ENCODE results near the gene CEBPG.

Gene CEBPG

GRCh38 chr19:33395561-33396550, 22.3 kb downstream of the CEBPG start:
- DNase-seq, result no peak

GRCh38 chr19:33396701-33397535, 23.4 kb downstream of the CEBPG start:
- DNase-seq, result no peak

DNA sequence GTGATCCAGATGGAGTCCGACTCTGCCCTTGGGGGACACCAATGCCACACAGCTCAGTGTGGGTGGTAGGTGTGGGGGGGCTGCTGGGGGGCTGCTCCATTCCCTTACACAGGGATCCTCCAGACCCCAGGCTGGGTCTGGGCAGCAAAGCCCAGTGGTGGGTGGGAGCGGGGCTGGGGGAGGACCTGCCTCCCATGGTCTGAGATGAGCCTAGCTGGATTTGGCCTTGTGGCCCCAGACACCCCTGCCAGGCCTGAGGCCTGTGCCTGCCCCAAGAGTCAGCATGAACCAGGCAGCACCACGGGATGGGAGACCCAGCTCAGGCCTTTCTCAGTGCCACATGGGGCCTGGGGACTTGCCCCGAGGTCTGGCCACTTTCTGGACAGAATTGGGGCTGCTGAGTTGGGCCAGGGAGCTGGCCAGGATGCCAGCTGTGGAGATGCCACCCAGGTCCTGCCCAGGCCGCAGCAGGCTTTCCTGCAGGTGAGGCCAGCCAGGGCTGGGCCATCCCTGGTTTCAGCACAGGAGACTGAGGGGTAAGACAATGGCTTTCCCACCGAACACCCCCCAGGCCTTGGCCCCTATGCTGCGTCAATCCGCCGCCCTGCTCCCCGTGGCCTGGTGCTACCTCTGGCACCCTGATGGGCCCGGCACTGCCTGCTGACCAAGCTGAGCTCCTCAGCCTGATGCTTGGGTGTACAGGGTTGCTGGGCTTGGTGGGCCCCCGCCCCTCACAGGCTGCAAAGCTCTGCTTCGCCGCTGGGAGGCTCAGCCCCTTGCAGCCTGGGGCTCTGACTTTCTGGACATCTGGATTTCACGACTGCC, 24.2 kb downstream of the CEBPG start:
- no peak for DNase-seq

DNA sequence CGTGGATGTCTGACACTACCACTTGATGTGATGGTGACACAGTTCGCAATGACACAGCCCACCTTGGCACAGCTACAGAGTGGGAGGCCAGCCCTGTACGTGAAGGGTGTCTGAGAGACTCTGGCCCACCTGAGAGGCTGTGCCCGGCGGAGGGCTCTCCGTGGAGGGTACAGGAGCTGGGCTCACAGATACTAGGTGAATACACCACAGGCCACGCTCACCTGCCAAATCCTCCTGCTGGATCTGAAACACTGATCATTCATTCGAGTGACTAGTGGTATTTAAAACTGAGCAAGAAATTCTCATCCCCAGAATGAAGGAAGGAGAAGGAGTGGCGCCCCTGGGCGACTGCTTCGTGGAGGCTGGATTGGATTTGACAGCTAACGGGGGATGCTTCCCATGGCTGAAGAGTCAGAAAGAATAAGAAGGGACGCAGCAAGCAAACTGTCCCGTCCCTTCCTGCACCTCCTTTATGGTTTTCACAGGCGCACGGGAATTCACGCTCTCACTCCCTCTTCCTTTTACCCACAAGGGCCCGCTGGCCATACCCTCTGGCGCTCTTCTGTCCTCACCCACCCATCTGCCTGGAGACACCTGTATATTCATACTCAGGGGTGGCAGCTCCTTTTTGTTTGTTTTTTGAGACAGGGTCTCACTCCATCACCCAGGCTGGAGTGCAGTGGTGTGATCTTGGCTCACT, 25.0 kb downstream of the CEBPG start:
- DNase-seq, result no peak

- DNase-seq, result no peak
Observed at GRCh38 chr19:33399081-33399744, 25.7 kb downstream of the CEBPG start.

DNA sequence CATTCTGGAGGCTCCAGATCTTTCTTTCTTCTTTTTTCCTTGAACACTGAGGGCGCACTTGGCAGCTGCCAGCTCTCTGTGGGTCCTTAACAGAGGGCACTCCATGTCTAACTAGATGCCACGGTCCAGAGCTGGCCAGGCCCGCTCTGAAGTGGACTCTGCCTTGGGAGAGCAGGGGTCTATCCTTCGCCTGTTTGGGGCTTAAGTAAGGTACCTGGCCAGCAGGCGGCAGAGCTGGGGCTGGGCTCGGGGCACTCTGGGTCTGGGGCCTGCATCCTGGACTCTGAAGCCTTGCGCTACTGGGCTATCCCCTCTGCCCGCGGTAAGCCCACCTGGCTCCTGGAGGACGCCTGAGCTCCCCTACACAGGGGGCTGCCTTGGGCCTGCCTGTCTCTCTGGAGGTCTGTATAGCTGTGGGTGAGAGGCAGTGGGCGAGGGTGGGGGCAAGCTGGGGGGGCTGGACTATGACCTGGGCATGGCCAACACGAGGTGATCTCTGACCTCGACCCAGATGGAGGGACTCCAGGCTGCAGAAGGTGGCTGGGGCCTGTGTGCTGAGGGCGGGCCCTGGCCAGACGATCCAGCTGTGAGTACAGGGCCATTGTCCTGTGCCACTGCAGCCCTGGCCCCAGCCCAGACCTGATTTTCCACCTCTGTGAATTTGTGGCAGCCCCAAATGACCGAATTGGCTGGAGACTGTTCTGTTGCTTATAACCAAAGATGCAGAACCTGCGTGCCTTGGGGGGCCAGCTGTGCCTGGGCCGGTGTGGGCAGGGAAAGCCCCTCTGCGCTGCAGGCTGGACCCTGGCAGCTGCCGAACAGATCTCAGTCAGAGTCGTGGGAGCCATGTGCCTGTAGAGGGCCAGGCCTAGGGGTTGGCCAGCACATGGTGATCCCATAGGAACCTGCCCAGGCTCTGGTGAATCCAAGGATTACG, 26.5 kb downstream of the CEBPG start:
- no peak for DNase-seq

- no peak for DNase-seq
Observed at GRCh38 chr19:33400856-33401682, 27.6 kb downstream of the CEBPG start.

DNA sequence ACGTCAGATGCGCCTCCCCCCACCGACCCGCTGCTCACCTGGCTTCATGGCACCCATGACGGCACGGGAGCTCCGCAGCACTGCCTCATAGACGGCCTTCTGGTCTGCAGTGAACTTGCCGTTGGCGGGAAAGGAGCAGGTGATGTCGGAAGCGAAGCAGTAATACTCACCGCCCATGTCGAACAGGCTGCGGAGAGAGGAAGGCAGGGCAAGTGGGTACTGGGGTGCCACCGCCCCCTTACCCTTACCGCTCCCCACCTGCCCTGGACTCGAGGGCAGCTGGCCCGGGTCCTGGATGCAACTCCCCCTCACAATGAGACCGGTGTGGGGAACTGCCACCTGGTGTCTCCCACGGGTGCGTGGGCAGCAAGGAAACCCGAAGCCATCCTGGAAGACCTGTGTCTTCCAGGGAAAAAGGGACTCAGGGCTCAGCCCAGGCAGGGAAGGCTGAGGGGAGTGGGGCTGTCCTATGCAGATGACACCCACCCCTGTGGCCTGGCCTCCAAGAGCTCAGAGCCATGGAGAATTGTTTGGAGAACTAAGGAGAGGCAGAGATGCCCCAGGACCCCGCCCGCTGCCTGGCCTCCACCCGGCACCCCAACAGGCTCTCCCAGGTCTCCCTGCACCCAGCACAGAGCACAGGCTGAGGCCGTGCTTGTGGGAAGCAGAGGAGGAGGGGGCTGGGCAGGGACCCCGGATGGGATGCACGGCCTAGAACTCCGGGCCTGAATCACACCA, 28.3 kb downstream of the CEBPG start:
- no peak for DNase-seq

DNA sequence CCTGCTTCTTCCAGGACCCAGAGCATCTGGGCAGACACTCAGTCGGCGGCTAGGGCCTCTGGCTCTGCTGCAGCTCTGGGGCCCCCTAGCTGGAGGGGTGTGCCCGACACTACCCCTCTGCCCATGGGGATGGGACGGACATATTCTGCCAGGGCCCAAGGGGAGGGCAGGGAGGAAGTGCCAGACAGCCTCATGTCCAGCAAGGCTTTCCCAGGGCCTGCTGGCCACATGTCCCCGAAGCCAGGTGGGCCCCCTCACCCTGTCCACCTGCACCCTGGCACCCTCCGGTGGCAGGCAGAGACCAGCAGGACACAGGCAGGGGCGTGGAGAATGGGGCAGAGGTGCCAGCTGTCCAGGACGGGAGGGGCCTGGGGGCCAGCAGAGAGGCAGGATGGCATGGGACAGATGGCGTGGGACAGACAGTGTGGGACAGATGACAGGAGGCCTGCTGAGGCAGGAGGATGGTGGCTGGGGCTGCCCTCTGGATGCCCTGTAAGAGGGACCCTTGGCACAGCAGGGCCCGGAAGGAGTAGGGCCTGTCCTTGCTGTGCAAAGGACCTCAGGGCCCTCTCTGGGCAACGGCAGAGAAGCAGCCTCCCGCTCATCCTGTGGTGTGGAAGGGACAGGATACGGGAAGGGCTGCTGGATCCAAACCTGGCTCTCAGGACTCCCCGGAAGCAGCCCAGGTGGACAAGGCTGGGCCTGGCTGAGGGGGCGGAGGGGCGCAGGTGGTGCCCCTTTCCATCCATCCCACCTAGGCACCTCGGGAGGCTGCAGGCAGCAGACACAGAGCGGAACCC, 29.1 kb downstream of the CEBPG start:
- no peak for DNase-seq

DNA sequence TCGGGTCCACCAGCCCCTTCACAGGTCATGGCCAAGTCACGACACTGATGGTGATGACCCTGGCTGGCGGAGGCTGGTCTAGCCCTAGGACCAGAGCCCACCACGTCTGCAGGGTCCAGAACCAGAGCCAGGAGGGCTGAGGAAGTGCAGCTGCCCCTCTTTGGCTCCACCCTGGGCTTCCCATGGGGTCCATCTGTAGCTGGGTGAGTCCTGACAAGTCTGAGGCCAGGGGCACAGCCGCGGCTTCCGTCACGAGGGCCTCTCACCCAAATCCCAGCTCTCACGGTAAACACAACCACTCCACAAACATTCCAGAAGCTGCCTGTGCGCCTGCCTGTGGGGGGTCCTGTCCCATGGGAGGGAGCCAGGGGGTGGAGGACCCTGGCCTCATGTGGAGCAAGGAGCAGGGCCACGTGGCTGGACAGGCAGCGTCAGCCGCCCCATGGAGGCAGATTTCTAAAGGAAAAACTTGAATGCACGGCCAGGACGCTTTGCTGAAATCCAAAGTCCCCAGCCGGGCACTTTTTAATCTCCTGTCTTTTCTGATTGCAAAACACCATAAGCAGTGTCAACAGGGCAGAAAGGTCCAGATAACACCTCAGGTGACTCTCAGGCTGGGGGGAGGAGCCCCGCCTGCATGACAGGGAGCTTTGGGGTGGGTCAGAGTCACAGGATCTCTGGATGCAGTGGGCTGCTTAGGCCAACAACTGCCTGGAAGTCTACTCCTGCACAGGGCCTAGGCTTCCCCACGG, 29.9 kb downstream of the CEBPG start:
- DNase-seq, result no peak

DNA sequence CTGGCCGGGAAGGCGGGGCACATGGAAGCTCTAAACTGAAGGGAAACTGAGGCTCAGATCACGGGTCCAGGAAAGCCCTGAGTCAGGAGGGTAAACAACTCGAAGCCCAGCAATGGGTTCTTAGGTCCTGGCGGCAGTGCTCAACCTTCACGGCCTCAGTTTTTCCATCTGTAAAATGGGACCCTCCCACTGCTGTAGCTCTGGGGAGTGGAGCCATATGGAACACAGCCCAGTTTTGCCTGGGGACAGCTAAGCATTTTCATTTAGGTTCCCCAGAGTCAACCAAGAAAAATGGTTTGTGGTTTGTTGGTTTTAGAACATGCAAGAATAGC, 30.4 kb downstream of the CEBPG start:
- DNase-seq, result no peak

DNA sequence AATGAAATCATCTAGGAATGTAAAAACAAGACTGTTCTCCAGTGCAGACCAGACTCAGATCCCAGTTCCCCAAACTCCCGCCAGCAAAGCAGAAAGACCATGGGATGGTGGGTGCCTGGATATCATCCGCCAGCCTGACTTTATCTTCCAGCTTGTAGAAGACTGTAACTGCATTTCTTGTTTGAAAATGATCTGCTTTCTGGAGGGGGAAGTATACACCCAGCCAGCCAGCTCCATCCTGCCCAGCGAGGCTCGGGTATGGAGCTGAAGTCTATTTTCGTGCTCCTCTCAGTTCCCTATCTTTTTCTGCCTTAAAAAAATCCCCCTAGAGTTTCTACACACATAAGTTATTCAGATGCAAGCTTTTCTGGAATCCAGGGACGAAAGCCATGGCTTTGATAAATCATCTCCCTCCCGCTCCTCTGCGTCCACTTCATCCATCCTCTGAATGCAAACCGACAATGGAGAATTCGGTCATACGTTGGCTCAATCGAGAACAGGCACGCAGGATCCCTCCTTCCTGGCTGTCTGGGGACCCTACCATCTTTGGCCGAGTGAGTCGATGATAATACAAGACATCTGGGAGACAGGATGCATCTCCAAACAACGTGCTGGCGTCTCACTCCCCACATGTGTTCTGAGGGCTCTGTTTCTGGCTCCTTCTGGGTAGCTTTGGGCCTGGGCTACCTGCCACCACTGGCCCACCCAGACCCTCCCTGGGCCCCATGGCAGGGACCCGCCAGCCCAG, 31.2 kb downstream of the CEBPG start:
- DNase-seq, result no peak

- DNase-seq, result no peak
Observed at GRCh38 chr19:33405254-33405552, 31.7 kb downstream of the CEBPG start.

DNA sequence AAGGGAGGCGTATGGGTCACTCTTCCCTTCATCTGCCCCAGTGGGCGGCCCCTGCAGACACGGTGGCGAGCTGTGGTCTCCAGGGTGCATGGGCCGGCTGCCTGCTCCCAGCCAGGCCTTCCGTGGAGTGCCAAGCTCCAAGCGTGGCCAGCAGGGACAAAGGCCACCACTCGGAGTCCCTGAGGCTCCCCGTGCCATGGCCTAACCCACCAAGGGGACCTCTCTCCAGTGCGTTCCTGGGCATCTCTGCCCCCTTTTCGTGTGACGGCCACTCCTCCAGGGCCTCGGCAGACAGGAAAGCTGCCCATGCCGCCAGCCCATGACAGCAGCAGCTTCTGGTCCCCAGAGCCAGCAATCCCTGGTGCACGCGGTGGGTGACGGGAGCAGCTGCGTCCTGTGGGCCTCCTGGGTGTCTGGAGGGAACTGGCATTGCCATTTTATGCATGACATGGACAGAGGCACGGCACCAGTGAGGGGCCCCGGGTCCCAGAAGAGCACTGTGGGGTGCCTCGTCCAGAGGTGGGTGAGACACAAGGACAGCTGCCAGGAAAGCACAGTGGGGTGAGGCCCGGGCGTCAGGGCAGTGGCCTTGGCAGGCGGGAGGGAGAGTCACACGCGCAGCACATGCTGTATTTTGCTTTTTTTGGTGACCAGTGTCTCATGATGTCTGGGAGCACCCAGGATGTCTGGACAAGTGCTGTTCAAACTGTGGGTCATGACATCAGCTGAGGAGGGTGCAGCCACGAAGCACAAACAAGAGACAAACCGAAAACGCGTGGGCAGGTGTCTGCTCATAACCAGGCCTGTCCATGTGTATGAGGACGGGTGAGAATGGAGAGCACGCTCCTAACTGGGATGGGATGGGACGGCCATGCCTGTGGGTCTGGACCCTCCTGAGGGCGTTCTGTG, 32.3 kb downstream of the CEBPG start:
- DNase-seq, result peak; percentile 10 to 22

DNA sequence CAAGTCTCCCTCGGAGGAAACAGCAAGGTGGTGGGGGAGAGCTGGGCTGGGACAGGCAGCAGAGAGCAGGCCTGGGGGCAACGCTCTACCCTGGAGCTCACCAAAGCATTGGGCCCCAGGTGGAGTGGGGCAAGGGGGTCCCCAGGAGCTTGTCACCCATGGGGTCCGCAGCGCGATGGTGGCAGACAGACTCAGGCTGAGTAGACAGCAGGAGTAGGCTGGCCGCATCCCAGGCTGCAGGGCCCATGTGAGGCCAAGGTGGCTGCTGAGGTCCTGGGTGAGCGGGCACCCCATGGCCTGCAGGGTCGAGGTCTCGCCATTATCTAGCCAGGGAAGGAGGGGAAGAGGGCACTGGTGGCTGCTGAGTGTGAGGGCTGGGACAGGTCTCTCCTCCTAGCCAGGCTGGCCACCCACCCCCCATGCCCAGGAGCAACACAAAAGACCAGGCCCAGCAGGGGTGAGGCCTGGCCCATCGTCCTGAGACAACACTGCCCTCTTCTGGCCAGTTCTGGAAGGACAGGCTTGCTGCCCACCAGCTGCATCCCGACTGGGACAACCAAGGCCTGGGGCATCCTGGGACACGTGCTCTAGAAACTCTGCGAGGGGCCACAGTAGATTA, 33.1 kb downstream of the CEBPG start:
- DNase-seq, result peak; percentile 86
